GM18861 (cell line): Measurements from ENCODE around the gene SIRT6.
"Not testable (repeated sequence)": the region's sequence is repeated elsewhere in the genome, so short reads cannot be mapped to it uniquely, and the experiment has no call there.

Source experiments
- ATAC-seq: cut with Tn5 transposase; IDR thresholded peaks from one replicate; pipeline ENCODE4 v1.9.1; 2021; ENCODE audit not compliant: unreplicated experiment

Gene SIRT6

GRCh38 chr19:4182084-4182810, at the start of gene SIRT6, which contains the start of gene ANKRD24:
Gene SIRT6, minus strand, starts transcription at chr19:4182563. Its CDS starts 24 bp downstream, at chr19:4182539.
Gene ANKRD24, plus strand, starts transcription at chr19:4182689. Its CDS starts 3,737 bp downstream, at chr19:4186426.
- ATAC-seq: peak; percentile 74

GRCh38 chr19:4232139-4232538, 49.8 kb upstream of the SIRT6 start:
- ATAC-seq: not testable (repeated sequence)

DNA sequence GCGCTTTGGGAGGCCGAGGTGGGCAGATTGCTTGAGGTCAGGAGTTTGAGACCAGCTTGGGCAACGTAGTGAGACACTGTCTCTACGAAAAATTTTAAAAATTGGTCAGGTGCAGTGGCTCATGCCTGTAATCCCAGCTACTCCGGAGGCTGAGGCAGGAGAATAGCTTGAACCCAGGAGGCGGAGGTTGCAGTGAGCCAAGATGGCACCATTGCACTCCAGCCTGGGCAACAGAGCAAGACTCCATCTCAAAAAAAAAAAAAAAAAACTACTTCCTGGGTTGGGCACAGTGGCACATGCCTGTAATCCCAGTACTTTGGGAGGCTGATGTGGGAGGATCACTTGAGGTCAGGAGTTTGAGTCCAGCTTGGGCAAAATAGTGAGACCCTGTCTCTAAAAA, 49.2 kb upstream of the SIRT6 start:
- ATAC-seq: not testable (repeated sequence)

DNA sequence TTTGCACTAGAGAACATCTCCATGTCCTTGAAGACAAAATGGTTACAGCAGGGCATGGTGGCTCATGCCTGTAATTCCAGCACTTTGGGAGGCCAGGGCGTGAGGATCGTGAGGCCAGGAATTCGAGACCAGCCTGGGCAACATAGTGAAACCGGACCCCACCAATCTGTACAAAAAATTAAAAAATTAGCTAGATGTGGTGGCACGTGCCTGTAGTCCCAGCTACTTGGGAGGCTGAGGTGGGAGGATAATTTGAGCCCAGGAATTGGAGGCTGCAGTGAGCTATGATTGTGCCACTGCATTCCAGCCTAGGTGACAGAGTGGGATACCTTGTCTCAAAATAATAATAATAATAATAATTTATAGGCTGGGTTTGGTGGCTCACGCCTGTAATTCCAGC, 47.9 kb upstream of the SIRT6 start:
- ATAC-seq: not testable (repeated sequence)

GRCh38 chr19:4229179-4229931, 47.0 kb upstream of the SIRT6 start, which contains the start of gene EBI3:
Gene EBI3, plus strand, starts transcription at chr19:4229523. Its CDS starts 28 bp downstream, at chr19:4229551.
- ATAC-seq: peak; percentile 56

- no peak for ATAC-seq
These were observed 46.4 kb upstream of the SIRT6 start for GRCh38 chr19:4228765-4229178.

DNA sequence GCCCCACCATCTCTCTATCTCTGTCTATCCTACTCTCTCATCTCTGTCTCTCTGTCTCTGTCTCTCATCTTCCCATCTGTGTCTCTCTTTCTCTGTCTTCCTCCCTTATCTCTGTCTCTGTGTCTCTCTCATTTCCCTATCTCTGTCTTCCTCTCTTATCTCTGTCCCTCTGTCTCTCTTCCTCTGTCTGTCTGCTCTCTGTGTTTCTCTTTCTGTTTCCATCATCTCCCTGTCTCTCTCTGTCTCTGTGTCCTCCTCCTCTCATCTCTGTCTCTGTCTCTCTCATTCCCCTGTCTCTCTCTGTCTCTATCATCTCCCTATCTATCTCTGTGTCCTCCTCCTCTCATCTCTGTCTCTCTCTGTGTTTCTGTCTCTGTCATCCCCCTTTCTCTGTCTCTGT, 45.4 kb upstream of the SIRT6 start:
- ATAC-seq: no peak

- ATAC-seq: no peak
These were observed 43.5 kb upstream of the SIRT6 start for GRCh38 chr19:4225885-4226284.

- ATAC-seq: no peak
These were observed 42.1 kb upstream of the SIRT6 start for GRCh38 chr19:4224470-4224869.

DNA sequence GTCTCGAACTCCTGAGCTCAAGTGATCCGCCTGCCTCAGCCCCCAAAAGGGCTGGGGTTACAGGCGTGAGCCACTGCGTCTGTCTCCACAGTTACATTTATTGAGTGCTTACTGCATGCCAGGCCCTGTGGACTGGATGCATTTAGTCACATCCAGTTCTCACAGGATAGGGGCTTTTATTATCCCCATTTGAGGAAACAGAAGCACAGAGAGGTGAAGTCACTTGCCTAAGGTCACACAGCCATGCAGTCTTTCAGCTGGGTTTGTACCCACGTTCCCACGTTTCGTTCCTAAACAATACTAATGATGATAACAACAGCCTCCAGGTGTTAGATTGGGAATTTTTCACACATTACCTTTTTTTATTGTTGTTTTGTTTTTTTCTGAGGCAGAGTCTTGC, 37.8 kb upstream of the SIRT6 start:
- no peak for ATAC-seq

GRCh38 chr19:4218523-4218922, 36.2 kb upstream of the SIRT6 start:
- ATAC-seq: not testable (repeated sequence)

- no peak for ATAC-seq
These were observed 35.3 kb upstream of the SIRT6 start for GRCh38 chr19:4217429-4218264.

- no peak for ATAC-seq
These were observed 34.5 kb upstream of the SIRT6 start for GRCh38 chr19:4216846-4217245.

- no peak for ATAC-seq
These were observed 33.4 kb upstream of the SIRT6 start for GRCh38 chr19:4215807-4216206.

GRCh38 chr19:4213116-4213515, 30.8 kb upstream of the SIRT6 start:
- ATAC-seq: no peak

GRCh38 chr19:4210166-4210731, 27.9 kb upstream of the SIRT6 start:
- ATAC-seq: no peak

DNA sequence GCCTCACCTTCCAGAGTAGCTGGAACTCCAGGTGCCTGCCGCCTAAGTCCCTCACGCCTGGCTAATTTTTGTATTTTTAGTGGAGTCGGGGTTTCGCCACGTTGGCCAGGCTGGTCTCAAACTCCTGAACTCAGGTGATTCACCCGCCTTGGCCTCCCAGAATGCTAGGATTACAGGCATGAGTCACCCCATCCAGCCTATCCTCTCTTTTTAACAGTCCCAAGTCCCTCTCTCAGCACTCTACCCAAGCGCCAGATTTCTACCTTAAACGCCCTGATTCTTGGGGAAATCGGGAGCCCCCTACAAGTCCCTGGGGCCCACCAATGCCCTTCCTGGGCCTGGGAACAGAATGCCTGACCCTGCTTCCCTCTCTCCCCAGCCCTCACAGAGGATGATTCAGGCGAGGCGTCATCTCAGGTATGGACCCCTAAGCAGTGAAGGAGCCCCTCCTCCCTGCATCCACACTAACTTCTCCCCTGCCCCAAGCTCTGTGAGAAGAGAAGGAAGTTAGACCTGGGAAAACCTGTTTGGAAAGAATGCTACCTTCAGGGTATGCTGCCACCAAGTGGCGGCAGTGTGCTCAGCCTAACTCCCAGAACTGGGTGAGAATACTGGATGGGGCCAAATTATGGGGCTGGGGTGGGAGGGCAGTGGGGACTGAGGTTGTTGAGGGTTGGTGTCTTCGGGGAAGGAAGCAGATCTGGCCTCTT, 26.2 kb upstream of the SIRT6 start:
- ATAC-seq: no peak

GRCh38 chr19:4206818-4207484, 24.6 kb upstream of the SIRT6 start:
- no peak for ATAC-seq

- no peak for ATAC-seq
These were observed 19.4 kb upstream of the SIRT6 start for GRCh38 chr19:4201798-4202197.
